Common myeloid progenitor, CD34-positive (primary cell): Measurements from ENCODE around the gene ZDHHC15.
A peak's percentile ranks its signal among the peaks of the same experiment; 100 is the strongest.
"Not testable (repeated sequence)": the region's sequence is repeated elsewhere in the genome, so short reads cannot be mapped to it uniquely, and the experiment has no call there.

ENCODE experiments used
- CTCF ChIA-PET: fragments of 350-600 bp; sonication (Branson Sonifier 250); formaldehyde crosslinking; loops from one replicate; lab custom pipeline; 2021; ENCODE audit warnings: antibody characterized with exemption; lab: Charles Lee
- POLR2A ChIA-PET: fragments of 350-600 bp; sonication (Branson Sonifier 250); formaldehyde crosslinking; loops from one replicate; lab custom pipeline; 2021; ENCODE audit warnings: antibody characterized with exemption; lab: Charles Lee
- DNase-seq, 3 donors: peaks; one replicate each; pipeline versions ENCODE4 v3.0.0 to v3.0.0-alpha.2; 2013
- H3K27ac ChIP-seq, 2 experiments: 1 replicate in 1 of 2; 2 replicates in 1 of 2; pipeline ENCODE4 v1.7.0; 2013; ENCODE audit warnings: inconsistent platforms in 2 of 2, low read length in 2 of 2, mild to moderate bottlenecking in 2 of 2, low read depth in 1 of 2, moderate library complexity in 1 of 2; ENCODE audit not compliant: severe bottlenecking in 2 of 2, insufficient read depth in 1 of 2, poor library complexity in 1 of 2
- H3K27me3 ChIP-seq, 5 experiments: replicated peaks in 2 of 5; 1 replicate in 3 of 5; 2 replicates in 2 of 5; pipeline versions ENCODE4 v1.6.1 to v1.7.0; 2013; ENCODE audit warnings: low read length in 4 of 5, mild to moderate bottlenecking in 2 of 5, moderate library complexity in 2 of 5, inconsistent platforms in 1 of 5; ENCODE audit not compliant: insufficient read depth in 5 of 5, control insufficient read depth in 4 of 5
- H3K36me3 ChIP-seq, 4 experiments: 1 replicate in 2 of 4; 2 replicates in 2 of 4; pipeline versions ENCODE4 v1.6.1 to v1.7.0; 2013; ENCODE audit warnings: low read length in 3 of 4, control low read depth in 1 of 4, mild to moderate bottlenecking in 1 of 4; ENCODE audit not compliant: control insufficient read depth in 4 of 4, insufficient read depth in 4 of 4
- H3K4me1 ChIP-seq, 4 experiments: 1 replicate in 3 of 4; 2 replicates in 1 of 4; pipeline versions ENCODE4 v1.6.1 to v1.7.1; 2013; ENCODE audit warnings: low read length in 3 of 4, mild to moderate bottlenecking in 3 of 4, control low read depth in 1 of 4, inconsistent platforms in 1 of 4, moderate library complexity in 1 of 4; ENCODE audit not compliant: control insufficient read depth in 4 of 4, insufficient read depth in 4 of 4; ENCODE audit errors: control extremely low read depth in 1 of 4
- H3K4me3 ChIP-seq, 7 experiments: 1 replicate in 4 of 7; 2 replicates in 3 of 7; pipeline versions ENCODE4 v1.5.1 to v1.7.0; 2013; ENCODE audit warnings: mild to moderate bottlenecking in 7 of 7, low read length in 6 of 7, moderate library complexity in 6 of 7, inconsistent platforms in 2 of 7, low read depth in 2 of 7, control low read depth in 1 of 7; ENCODE audit not compliant: insufficient read depth in 4 of 7, control insufficient read depth in 1 of 7; ENCODE audit errors: extremely low read depth in 1 of 7
- H3K9me3 ChIP-seq, 5 experiments: 1 replicate in 4 of 5; 2 replicates in 1 of 5; pipeline versions ENCODE4 v1.6.1 to v1.7.1; 2013; ENCODE audit warnings: low read length in 4 of 5, mild to moderate bottlenecking in 2 of 5, inconsistent platforms in 1 of 5, low read depth in 1 of 5, moderate library complexity in 1 of 5; ENCODE audit not compliant: control insufficient read depth in 4 of 5, insufficient read depth in 2 of 5; ENCODE audit errors: control extremely low read depth in 1 of 5
- WGBS: methylation state at CpG from one replicate; pipeline ENCODE4 v1.1.5; 2013; ENCODE audit not compliant: insufficient coverage; 5-methylcytosine and 5-hydroxymethylcytosine counted together

ZDHHC15 gene

GRCh38 chrX:75461780-75462179 is 61.1 kb downstream of the ZDHHC15 start:
- POLR2A ChIA-PET, H3K4me3 ChIP-seq, H3K36me3 ChIP-seq, H3K4me1 ChIP-seq, H3K27me3 ChIP-seq, H3K27ac ChIP-seq, CTCF ChIA-PET: not testable (repeated sequence)
- peaks cover 1 to 18% (median 12%) of the 10 kb centered on the region in 5 experiments for H3K9me3 ChIP-seq
- DNase-seq, result peak; percentile 3 to 29 (median 29)

- no peaks in the 10 kb centered on the region for H3K36me3 ChIP-seq
- H3K27me3 ChIP-seq, result no peaks in the 10 kb centered on the region
- DNase-seq, result peak in 2 of 3 donors; percentile 47 to 65
- peaks cover 0 to 3% (median 0%) of the 10 kb centered on the region in 5 experiments for H3K9me3 ChIP-seq
- POLR2A ChIA-PET, result no interaction called here
- peak overlapping the region in 1 of 7 experiments; percentile 47 for H3K4me3 ChIP-seq
- no peak overlapping the region for H3K27ac ChIP-seq
- CTCF ChIA-PET, result no interaction called here
- H3K4me1 ChIP-seq, result peaks cover 0 to 5% (median 2%) of the 10 kb centered on the region in 4 experiments
These were observed 101.1 kb downstream of the ZDHHC15 start for GRCh38 chrX:75421688-75422230.

DNA sequence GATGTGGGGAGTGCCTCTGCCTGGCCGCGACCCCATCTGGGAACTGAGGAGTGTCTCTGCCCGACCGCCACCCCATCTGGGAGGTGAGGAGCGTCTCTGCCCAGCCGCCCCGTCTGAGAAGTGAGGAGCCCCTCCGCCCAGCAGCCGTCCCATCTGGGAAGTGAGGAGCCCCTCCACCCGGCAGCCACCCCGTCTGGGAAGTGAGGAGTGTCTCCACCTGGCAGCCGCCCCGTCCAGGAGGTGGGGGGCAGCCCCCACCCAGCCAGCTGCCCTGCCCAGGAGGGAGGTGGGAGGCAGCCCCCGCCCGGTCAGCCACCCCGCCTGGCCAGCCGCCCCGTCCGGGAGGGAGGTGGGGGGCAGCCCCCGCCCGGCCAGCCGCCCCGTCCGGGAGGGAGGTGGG is 115.7 kb downstream of the ZDHHC15 start:
- H3K36me3 ChIP-seq, H3K9me3 ChIP-seq, DNase-seq, POLR2A ChIA-PET, H3K4me3 ChIP-seq, H3K27me3 ChIP-seq, CTCF ChIA-PET, H3K4me1 ChIP-seq, H3K27ac ChIP-seq: not testable (repeated sequence)
- WGBS, result 92% methylated on average over 11 of the region's 24 CpGs

GRCh38 chrX:75390470-75390869 is 132.4 kb downstream of the ZDHHC15 start:
- 100% methylated on average over 1 of the region's 2 CpGs for WGBS
- H3K36me3 ChIP-seq, result peaks cover 0 to 10% (median 0%) of the 10 kb centered on the region in 4 experiments
- ChIA-PET CTCF (no interaction called here), POLR2A (no interaction called here)
- H3K27ac ChIP-seq, result no peak overlapping the region
- H3K9me3 ChIP-seq, result peaks cover 0 to 13% (median 3%) of the 10 kb centered on the region in 5 experiments
- no peak for DNase-seq
- no peaks in the 10 kb centered on the region for H3K4me1 ChIP-seq
- no peaks in the 10 kb centered on the region for H3K27me3 ChIP-seq
- H3K4me3 ChIP-seq, result no peak overlapping the region

DNA sequence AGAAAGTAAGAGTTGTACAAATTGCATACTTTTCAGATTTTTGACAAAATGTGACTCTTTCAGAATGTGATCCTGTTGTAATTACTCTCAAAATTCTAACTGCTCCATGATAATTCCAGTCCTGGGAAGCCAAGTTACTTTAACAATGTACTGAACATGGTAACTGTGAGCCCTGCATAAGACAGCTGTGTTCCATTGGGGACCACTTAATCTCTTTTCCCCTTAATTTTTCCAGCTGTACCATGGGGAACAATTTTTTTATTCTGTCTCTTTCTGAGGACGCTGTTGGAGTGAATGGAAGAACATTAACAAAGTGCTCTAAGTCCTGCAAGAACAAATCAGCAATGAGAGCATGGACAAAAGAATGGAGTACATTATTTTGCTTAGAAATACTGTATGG is 153.1 kb downstream of the ZDHHC15 start:
- DNase-seq, result no peak
- WGBS, result 50% methylated on average over 1 of the region's 1 CpG
- H3K4me3 ChIP-seq, result no peak overlapping the region
- H3K36me3 ChIP-seq, result no peaks in the 10 kb centered on the region
- H3K9me3 ChIP-seq, result peaks cover 0 to 2% (median 0%) of the 10 kb centered on the region in 5 experiments
- H3K27me3 ChIP-seq, result no peaks in the 10 kb centered on the region
- CTCF ChIA-PET, result no interaction called here
- POLR2A ChIA-PET, result no interaction called here
- no peak overlapping the region for H3K27ac ChIP-seq
- H3K4me1 ChIP-seq, result no peaks in the 10 kb centered on the region

DNA sequence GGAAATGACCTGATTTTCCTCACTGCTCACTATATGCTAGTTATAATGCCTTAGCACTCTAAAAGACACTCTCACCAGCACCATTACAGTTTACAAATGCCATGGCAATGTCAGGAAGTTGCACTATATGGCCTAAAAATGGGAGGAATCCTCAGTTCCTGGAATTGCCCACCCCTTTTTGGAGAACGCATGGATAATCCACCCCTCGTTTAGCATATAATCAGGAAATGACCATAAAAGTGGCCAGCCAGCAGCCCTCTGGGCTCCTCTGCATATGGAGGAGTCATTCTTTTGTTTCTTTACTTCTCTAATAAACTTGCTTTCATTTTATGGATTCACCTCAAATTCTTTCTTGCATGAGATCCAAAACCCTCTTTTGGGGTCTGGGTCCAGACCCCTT is 156.0 kb downstream of the ZDHHC15 start:
- no peak for DNase-seq
- CTCF ChIA-PET, result no interaction called here
- H3K4me3 ChIP-seq, result no peak overlapping the region
- H3K27me3 ChIP-seq, result no peaks in the 10 kb centered on the region
- WGBS, result 100% methylated on average over 2 of the region's 2 CpGs
- H3K9me3 ChIP-seq, result peaks cover 0 to 2% (median 2%) of the 10 kb centered on the region in 5 experiments
- no peak overlapping the region for H3K27ac ChIP-seq
- no peaks in the 10 kb centered on the region for H3K36me3 ChIP-seq
- H3K4me1 ChIP-seq, result no peaks in the 10 kb centered on the region
- POLR2A ChIA-PET, result no interaction called here

DNA sequence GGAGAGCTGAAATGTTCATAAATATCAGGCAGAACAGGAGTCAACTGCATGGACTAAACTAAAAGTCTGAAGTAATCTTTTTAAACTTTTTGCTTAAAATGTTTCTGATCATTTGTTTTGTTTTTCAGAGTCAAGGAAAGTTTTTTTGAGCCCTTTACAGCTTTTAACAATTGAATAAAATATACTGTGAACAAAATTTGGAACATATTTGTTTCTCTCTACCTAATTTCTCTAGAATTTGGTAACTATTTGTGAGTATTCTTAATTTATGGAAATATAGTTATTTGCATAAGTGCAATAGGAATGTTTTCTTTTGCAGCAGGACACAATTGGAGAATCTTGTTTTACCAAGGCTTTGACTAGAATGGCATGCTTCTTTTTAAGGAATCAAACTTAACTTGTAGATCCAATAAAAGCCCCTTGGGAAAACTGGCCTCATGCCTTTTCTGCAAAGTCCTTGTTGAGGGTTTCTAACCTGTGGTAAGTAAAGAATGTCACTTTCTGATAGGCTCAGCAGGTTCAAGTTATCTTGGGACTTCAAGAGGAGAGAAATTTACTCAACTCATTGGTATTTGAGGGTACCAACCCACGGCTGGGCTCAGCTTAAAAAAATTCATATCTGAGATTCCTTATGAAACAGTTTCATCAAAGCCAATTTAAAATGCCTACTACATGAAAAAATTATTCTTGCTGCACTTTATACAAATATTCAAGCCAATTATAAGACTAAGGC is 157.4 kb downstream of the ZDHHC15 start:
- Histone ChIP-seq H3K9me3 (peaks cover 0 to 2% (median 2%) of the 10 kb centered on the region in 5 experiments), H3K27me3 (no peaks in the 10 kb centered on the region), H3K4me3 (no peak overlapping the region), H3K4me1 (no peaks in the 10 kb centered on the region), H3K36me3 (no peaks in the 10 kb centered on the region), H3K27ac (no peak overlapping the region)
- peak in 1 of 3 donors; percentile 1 for DNase-seq
- no CpG with 5 or more reads among the region's 1 CpG for WGBS
- POLR2A ChIA-PET, result no interaction called here
- CTCF ChIA-PET, result no interaction called here
